ENCODE measurements around the gene SRPK1. TPM values are rescaled to one million over a fixed set of nuclear protein-coding genes. Genes with fewer than 3 reads are reported as not detected.

SRPK1 gene
- total RNA-seq, 1 donor, result 36.6 TPM

GRCh38 chr6:35931120-35931561 lies 10.2 kb upstream of the SRPK1 start:
- H3K79me2 ChIP-seq (ENCODE audit: insufficient read depth, low read length), result no peaks in the 10 kb centered on the region
- no peaks in the 10 kb centered on the region for H3K36me3 ChIP-seq (ENCODE audit: insufficient read depth, low read length)
- H3K4me3 ChIP-seq (ENCODE audit: insufficient read depth, low read length), result no peak overlapping the region
- DNase-seq (ENCODE audit: insufficient read length, low spot score, missing footprints), result no peak
- H3K9me3 ChIP-seq (ENCODE audit: low read depth, low read length), result no peaks in the 10 kb centered on the region
- H4K20me1 ChIP-seq (ENCODE audit: insufficient read depth, low read length), result no peaks in the 10 kb centered on the region
- H3K27ac ChIP-seq (ENCODE audit: low read depth, low read length), result no peak overlapping the region
- no peak for TF ChIP-seq CTCF (IDR thresholded peaks at IDR 0.05; ENCODE audit: extremely low read depth, low read depth, low read length)
- H3K4me2 ChIP-seq (ENCODE audit: insufficient read depth, low read length), result no peak overlapping the region
- H3K4me1 ChIP-seq (ENCODE audit: insufficient read depth, low read length), result no peaks in the 10 kb centered on the region
- no peak overlapping the region for H2AFZ ChIP-seq (ENCODE audit: low read length)
- no peaks in the 10 kb centered on the region for H3K27me3 ChIP-seq (ENCODE audit: insufficient read depth, low read length)

GRCh38 chr6:35929601-35930000 lies 8.7 kb upstream of the SRPK1 start:
- H3K4me1 ChIP-seq (ENCODE audit: insufficient read depth, low read length), result no peaks in the 10 kb centered on the region
- no peaks in the 10 kb centered on the region for H3K27me3 ChIP-seq (ENCODE audit: insufficient read depth, low read length)
- H4K20me1 ChIP-seq (ENCODE audit: insufficient read depth, low read length), result no peaks in the 10 kb centered on the region
- H3K79me2 ChIP-seq (ENCODE audit: insufficient read depth, low read length), result no peaks in the 10 kb centered on the region
- no peak for TF ChIP-seq CTCF (IDR thresholded peaks at IDR 0.05; ENCODE audit: extremely low read depth, low read depth, low read length)
- H3K9me3 ChIP-seq (ENCODE audit: low read depth, low read length), result no peaks in the 10 kb centered on the region
- no peaks in the 10 kb centered on the region for H3K36me3 ChIP-seq (ENCODE audit: insufficient read depth, low read length)
- H2AFZ ChIP-seq (ENCODE audit: low read length), result no peak overlapping the region
- H3K4me3 ChIP-seq (ENCODE audit: insufficient read depth, low read length), result no peak overlapping the region
- no peak for DNase-seq (ENCODE audit: insufficient read length, low spot score, missing footprints)
- H3K4me2 ChIP-seq (ENCODE audit: insufficient read depth, low read length), result no peak overlapping the region
- H3K27ac ChIP-seq (ENCODE audit: low read depth, low read length), result no peak overlapping the region

GRCh38 chr6:35926509-35927215 lies 5.8 kb upstream of the SRPK1 start:
- Histone ChIP-seq H3K9me3 (ENCODE audit: low read depth, low read length) (no peaks in the 10 kb centered on the region), H4K20me1 (ENCODE audit: insufficient read depth, low read length) (no peaks in the 10 kb centered on the region), H3K79me2 (ENCODE audit: insufficient read depth, low read length) (peaks cover 3% of the 10 kb centered on the region), H3K27me3 (ENCODE audit: insufficient read depth, low read length) (no peaks in the 10 kb centered on the region), H3K36me3 (ENCODE audit: insufficient read depth, low read length) (no peaks in the 10 kb centered on the region), H3K4me2 (ENCODE audit: insufficient read depth, low read length) (no peak overlapping the region), H3K4me3 (ENCODE audit: insufficient read depth, low read length) (no peak overlapping the region), H2AFZ (ENCODE audit: low read length) (no peak overlapping the region), H3K27ac (ENCODE audit: low read depth, low read length) (no peak overlapping the region), H3K4me1 (ENCODE audit: insufficient read depth, low read length) (peaks cover under 1% of the 10 kb centered on the region)
- no peak for DNase-seq (ENCODE audit: insufficient read length, low spot score, missing footprints)
- TF ChIP-seq CTCF (IDR thresholded peaks at IDR 0.05; ENCODE audit: extremely low read depth, low read depth, low read length), result no peak

GRCh38 chr6:35925961-35926360 lies 5.1 kb upstream of the SRPK1 start:
- Histone ChIP-seq H3K4me1 (ENCODE audit: insufficient read depth, low read length) (peaks cover 6% of the 10 kb centered on the region), H3K9me3 (ENCODE audit: low read depth, low read length) (no peaks in the 10 kb centered on the region), H2AFZ (ENCODE audit: low read length) (no peak overlapping the region), H3K4me3 (ENCODE audit: insufficient read depth, low read length) (no peak overlapping the region), H3K27ac (ENCODE audit: low read depth, low read length) (no peak overlapping the region), H4K20me1 (ENCODE audit: insufficient read depth, low read length) (no peaks in the 10 kb centered on the region), H3K79me2 (ENCODE audit: insufficient read depth, low read length) (peaks cover 7% of the 10 kb centered on the region), H3K27me3 (ENCODE audit: insufficient read depth, low read length) (no peaks in the 10 kb centered on the region), H3K36me3 (ENCODE audit: insufficient read depth, low read length) (no peaks in the 10 kb centered on the region), H3K4me2 (ENCODE audit: insufficient read depth, low read length) (no peak overlapping the region)
- no peak for TF ChIP-seq CTCF (IDR thresholded peaks at IDR 0.05; ENCODE audit: extremely low read depth, low read depth, low read length)
- DNase-seq (ENCODE audit: insufficient read length, low spot score, missing footprints), result no peak

Data from osteoblast (primary cell).